ENCODE results near the gene HIGD2A. TPM values are rescaled to one million over a fixed set of nuclear protein-coding genes. Genes with fewer than 3 reads are reported as not detected.

HIGD2A gene
- total RNA-seq, 2 donors from 2014 or later, result 20.1 to 44.1 TPM

GRCh38 chr5:176366232-176366894 is 22.2 kb upstream of the HIGD2A start:
- DNase-seq (no peak), ATAC-seq (no peak)
- intact Hi-C loops (cut with DNase I), result no loop called here
- no peaks in the 10 kb centered on the region for H3K27me3 ChIP-seq
- peaks cover 17% of the 10 kb centered on the region for H3K4me1 ChIP-seq
- no peaks in the 10 kb centered on the region for H3K36me3 ChIP-seq (replicated peaks in 1 of 2; ENCODE audit: insufficient read depth in 1 of 2, low read depth in 2 of 2)
- no peak overlapping the region for H3K27ac ChIP-seq
- TF ChIP-seq POLR2A (IDR thresholded peaks at IDR 0.05), result no peak
- TF ChIP-seq, protein P1, sequence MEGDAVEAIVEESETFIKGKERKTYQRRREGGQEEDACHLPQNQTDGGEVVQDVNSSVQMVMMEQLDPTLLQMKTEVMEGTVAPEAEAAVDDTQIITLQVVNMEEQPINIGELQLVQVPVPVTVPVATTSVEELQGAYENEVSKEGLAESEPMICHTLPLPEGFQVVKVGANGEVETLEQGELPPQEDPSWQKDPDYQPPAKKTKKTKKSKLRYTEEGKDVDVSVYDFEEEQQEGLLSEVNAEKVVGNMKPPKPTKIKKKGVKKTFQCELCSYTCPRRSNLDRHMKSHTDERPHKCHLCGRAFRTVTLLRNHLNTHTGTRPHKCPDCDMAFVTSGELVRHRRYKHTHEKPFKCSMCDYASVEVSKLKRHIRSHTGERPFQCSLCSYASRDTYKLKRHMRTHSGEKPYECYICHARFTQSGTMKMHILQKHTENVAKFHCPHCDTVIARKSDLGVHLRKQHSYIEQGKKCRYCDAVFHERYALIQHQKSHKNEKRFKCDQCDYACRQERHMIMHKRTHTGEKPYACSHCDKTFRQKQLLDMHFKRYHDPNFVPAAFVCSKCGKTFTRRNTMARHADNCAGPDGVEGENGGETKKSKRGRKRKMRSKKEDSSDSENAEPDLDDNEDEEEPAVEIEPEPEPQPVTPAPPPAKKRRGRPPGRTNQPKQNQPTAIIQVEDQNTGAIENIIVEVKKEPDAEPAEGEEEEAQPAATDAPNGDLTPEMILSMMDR (IDR thresholded peaks at IDR 0.05), result no peak
- H3K4me3 ChIP-seq, result no peak overlapping the region
- H3K9me3 ChIP-seq, result no peaks in the 10 kb centered on the region
- WGBS, 2 donors, result 75 to 97% methylated on average over 12 to 38 of the region's 38 CpGs

DNA sequence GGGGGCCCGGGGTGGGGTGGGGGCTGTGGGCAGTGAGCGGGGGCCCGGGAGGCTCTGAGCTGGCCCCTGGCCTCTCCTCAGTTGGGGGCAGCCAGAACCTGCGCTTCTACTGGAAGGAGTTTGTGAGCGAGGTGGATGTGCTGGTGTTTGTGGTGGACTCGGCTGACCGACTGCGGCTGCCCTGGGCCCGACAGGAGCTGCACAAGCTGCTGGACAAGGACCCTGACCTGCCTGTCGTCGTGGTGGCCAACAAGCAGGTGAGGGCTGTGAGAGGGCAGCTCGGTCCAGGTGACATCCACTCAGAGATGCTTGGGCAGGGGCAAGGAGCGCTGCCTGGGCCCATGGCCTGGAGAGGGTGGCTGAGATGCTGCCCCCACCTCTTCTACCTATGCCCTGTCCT is 19.8 kb upstream of the HIGD2A start:
- 88 to 89% methylated on average over 9 to 13 of the region's 13 CpGs for WGBS, 2 donors
- H3K27ac ChIP-seq, result no peak overlapping the region
- H3K9me3 ChIP-seq, result no peaks in the 10 kb centered on the region
- H3K36me3 ChIP-seq (replicated peaks in 1 of 2; ENCODE audit: insufficient read depth in 1 of 2, low read depth in 2 of 2), result no peaks in the 10 kb centered on the region
- no peak overlapping the region for H3K4me3 ChIP-seq
- H3K27me3 ChIP-seq, result no peaks in the 10 kb centered on the region
- DNase-seq, result no peak
- TF ChIP-seq POLR2A (IDR thresholded peaks at IDR 0.05), result no peak
- TF ChIP-seq, protein P1 (IDR thresholded peaks at IDR 0.05), result no peak
- no peak for ATAC-seq
- H3K4me1 ChIP-seq, result peaks cover 13% of the 10 kb centered on the region
- intact Hi-C loops (cut with DNase I), result no loop called here

DNA sequence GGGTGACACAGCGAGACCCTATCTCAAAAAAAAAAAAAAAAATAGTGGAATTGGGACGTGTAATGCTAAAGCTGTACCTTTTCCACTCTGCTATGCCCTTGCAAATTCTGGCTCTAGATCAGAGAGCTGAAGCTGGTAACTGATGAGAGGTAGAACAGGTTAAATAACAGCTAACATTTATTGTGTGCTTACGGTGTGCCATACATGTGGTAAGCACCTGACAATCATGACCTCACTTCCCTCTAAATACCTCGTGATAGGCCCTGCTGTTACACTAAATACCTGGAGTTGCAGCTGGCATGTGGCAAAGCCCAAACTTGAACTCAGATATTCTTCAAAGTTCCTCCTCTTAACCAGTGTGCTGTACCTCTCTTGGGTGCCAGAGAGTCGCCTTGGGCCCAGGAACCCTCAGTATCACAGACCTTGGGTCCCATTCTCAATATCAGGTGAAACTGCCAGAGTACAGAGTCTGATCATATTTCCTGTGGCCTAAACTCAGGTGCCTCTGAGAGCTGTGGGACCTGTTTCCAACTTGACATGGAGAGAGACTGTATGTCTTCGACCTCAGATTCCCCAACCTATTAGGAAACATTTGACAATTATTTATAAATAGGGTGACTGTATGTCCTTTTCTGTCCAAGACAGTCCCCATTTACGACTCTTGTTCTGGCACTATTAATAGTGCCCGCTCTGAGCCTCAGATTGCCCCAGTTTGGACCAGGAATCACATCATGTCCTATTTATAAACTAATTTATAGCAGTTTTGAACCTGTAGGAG is 18.4 kb upstream of the HIGD2A start:
- no peak for TF ChIP-seq POLR2A (IDR thresholded peaks at IDR 0.05)
- TF ChIP-seq, protein P1 (IDR thresholded peaks at IDR 0.05), result no peak
- WGBS, 2 donors, result 79 to 82% methylated on average over 8 of the region's 8 CpGs
- H3K4me1 ChIP-seq, result peaks cover 7% of the 10 kb centered on the region
- no peaks in the 10 kb centered on the region for H3K27me3 ChIP-seq
- H3K9me3 ChIP-seq, result no peaks in the 10 kb centered on the region
- H3K36me3 ChIP-seq (replicated peaks in 1 of 2; ENCODE audit: insufficient read depth in 1 of 2, low read depth in 2 of 2), result no peaks in the 10 kb centered on the region
- ATAC-seq (no peak), DNase-seq (no peak)
- no peak overlapping the region for H3K27ac ChIP-seq
- intact Hi-C loops (cut with DNase I), result no loop called here
- H3K4me3 ChIP-seq, result no peak overlapping the region

DNA sequence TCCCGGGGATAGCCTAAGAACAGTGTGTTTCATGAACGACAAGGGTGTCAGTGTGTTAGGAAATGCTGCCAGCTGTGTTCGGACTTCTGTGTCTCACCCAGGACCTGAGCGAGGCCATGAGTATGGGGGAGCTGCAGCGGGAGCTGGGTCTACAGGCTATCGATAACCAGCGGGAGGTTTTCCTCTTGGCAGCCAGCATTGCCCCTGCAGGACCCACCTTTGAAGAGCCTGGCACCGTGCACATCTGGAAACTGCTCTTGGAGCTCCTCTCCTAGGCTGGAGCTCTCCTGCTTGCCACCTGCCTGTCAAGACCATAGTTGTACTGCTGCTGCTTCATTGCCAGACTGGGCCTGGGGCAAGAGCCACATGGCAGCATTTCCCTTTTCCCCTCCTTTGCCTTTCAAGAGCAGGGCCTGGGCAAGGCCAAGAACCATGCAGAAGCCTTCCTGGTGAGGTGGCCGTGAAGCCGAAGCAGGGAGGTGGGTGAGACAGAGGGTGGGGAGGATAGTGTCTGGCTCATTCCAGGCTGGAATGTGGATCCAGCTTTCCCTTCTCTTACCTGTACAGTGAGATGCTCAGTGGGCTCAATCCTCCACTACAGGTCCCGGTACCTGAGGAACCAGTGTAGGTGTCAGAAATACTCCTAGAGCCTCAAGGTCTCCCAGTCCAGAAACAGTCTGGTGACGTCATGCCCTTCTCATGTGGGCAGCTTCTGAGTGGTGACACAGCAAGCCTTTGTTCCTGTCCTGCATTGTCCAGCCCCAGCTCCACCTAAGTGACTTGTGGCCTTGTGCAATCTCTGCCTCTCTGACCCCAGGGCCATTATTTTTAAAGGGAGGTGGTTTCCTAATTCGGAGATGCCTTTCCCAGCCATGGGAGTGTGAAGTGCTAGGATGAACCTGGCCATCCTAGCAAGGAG is 16.7 kb upstream of the HIGD2A start:
- TF ChIP-seq, protein P1 (IDR thresholded peaks at IDR 0.05), result no peak
- TF ChIP-seq POLR2A (IDR thresholded peaks at IDR 0.05), result no peak
- ATAC-seq (peak; percentile 53), DNase-seq (peak in 2 of 4 donors; percentile 26 to 54)
- Histone ChIP-seq H3K27me3 (no peaks in the 10 kb centered on the region), H3K4me1 (no peaks in the 10 kb centered on the region), H3K9me3 (no peaks in the 10 kb centered on the region), H3K36me3 (replicated peaks in 1 of 2; ENCODE audit: insufficient read depth in 1 of 2, low read depth in 2 of 2) (no peaks in the 10 kb centered on the region), H3K4me3 (no peak overlapping the region), H3K27ac (no peak overlapping the region)
- WGBS, 2 donors, result 87 to 89% methylated on average over 7 to 13 of the region's 13 CpGs
- intact Hi-C loops (cut with DNase I), result no loop called here

All from body of pancreas (tissue), 4 donors.